T-helper 1 cell (primary cell): ENCODE data around the gene RUNX2.

Experiments
- DNase-seq, 5 donors: peaks; one replicate each; pipeline ENCODE4 v3.0.0-alpha.2; 2012 to 2020

RUNX2 gene

DNA sequence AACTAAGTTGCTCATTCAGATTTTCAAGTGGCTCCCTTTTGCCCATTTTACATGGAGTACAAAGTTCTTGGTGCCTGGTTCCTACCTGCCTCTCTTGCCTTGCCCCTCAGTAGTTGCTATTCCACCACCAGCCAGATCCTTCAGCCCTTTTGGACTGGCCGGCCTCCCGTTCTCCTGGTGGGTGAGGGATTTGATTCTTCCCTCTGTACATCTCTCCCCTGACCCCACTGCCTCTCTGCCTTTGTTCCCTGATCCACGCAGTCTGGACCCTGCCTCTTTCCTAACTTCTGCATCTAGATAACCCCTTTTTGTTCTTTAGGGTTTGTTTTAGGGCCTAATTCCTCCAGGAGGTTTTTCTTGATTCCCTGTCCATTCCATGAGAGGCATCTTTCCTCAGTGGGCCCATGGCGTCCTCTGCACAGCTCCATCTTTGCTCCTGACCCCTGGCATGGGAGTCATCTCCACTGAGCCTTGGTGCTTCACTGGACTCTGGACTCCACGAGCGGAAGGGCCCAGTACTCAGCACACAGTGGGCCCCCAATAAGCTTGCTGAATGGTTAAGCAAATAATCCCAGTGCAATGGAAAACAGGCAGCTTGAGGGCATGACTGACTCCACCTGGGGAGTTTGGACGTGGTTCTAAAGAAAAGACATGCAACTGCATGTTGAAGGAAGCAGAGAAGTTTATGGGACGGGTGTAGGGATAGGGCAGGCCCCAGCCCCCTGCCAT is 358.9 kb downstream of the RUNX2 start:
- DNase-seq, result no peak

DNA sequence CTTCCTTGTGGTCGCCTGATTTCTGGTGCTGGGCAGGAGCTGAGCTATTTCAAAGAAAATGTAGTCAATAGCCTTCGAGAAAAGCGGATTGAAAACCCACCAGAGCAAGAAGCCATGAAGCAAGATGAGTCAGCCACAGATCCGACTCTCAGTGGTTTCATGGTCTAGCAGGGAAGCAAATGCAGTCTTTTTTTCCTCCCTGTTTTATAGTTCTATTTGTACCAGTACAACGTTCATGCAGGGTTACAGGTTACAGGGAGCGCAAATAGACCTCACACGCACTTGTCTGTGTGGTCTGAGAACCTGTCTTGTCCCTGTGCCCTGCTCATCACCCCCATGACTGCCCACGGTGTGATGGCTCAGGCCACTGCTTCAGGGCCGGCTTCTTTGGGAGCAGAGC is 359.4 kb downstream of the RUNX2 start:
- DNase-seq, result no peak

DNA sequence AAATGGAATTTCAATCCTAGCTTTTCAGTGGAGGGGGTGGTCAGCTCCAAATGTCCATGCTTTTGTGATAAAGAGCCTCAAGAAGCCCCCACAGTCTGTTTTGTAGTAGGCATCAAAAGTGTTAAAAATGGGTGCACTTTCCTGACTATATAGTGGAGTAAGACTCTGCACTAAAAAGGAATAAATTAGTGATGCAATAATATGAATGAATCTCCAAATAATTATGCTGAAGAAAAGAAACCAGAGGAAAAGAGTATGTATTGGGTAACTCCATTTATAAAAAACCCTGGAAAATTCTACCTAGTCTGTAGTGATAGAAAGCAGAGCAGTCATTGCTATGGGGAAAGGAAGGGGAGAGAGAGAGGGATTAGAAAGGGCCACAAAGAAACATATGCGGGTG is 360.1 kb downstream of the RUNX2 start:
- DNase-seq, result no peak

DNA sequence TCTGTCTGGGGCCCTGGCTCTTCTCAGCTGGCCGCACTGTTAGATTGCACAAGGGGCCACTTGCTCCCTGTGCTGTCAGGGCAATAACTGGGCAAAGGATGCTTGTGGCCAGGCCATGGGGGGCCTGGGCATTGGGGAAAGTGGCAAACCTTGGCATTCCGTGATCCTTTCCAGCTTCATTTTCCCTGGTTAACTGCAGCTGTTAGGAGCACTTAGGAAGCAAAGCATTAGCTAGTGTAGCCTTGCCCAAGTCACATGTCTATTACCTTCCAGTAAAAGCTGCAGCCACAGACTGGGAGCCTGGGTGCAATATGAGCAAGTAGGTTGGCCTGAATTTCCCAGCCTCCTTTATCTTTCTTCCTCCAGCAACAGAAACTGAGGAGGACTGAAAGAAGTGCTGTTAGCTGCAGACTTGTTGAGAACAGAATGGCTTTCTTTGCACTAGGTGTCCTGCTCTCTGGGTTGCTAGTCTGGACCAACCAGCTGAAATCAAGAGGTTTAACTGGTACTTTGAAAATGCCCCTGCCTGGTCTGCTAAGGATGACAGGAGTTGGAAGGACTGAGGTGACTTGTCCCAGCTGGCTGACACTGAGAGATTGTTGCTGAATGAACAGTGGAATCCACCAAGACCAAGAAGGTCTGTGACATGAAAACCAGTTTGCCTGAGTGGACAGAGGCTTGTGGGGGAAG is 361.9 kb downstream of the RUNX2 start:
- DNase-seq, result no peak

DNA sequence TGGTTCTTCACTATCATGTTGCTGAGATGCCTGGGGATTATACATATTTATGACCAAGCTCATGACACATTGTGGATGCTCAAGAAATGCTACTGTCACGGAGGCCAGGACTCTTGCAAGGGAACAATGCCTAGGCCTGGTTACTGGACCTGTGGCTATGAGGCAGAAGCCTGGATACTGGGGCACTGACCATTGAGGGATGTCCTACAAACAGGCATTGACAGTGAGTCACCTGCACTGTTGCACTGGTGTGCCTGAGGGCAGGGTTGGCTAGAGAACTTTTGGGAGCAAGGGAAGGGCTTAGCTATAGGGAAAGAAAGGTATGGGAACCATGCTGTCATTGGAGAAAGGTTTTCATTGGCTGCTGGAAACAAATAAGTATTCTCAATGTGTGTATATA is 362.7 kb downstream of the RUNX2 start:
- no peak for DNase-seq

DNA sequence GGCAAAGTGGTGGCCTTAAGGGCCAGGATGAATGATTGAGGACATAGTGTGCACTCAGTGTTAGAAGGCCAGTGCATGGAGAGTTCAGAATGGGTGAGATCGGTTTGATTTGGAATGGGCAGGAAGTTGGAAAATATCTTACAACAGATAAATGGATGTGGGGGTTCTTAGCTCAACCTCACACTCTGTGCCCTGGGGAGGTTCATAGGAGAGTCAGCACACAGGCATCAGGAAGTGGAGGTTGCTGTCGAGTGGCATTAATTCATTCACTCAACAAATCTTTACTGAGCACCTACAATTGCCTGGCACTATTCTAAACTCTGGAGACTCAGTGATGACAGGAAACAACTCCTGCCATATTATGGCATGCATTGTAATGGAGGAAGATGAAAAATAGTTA is 363.3 kb downstream of the RUNX2 start:
- DNase-seq, result no peak

DNA sequence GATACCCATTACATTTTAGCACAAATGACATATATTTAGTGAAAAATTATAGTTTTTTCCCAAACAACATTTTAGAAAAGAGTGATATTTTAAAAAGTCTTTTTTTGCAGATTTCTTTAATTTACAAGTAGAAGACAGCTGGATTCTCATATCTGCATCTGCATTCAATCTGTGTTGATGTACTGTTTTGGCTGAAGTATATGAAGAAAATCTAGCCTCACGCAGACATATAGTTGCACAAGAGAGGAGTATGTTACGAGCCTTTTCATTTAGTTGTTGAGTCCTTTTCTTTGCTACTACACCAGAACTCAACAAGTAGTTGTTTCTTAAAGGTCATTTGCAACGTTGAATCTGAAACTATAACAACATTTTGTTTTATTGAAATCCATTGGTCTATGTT is 363.9 kb downstream of the RUNX2 start:
- no peak for DNase-seq

DNA sequence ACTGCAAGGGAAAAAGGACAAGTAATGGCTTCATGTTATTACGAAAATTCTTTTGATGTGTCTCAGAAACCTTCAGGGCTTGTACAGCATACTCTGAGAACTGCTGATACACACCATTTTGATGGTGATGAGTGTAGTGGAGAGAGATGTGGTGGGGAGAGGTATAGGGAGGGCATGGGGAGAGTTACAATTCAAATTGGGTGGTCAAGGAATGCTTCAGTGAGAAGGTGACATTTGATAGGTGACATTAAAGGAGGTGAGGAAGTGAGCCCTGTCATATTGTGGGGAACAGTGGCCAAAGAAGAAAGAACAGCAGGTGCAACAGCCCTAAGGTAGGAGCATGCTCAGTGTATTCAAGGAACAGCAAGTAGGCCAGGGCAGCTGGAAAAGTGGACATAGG is 368.6 kb downstream of the RUNX2 start:
- no peak for DNase-seq

DNA sequence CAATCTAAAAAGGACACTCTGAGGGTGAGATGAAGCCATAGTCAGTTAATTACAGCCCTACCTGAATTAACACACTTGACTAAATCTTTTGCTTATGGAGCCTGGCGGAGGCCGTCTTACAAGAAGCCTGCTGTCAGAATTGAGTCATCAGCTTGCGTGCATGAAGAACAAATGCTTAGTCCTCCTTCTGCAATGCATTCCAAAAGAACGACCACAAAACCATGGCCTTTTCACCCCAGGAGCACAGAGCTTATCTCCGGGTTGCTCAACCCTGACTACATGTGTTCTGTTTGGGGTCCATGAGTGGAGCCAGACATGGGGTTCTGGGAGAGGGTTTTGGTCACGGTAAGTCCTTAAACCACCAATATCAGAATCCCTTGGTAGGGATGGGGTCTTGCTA is 369.5 kb downstream of the RUNX2 start:
- no peak for DNase-seq

DNA sequence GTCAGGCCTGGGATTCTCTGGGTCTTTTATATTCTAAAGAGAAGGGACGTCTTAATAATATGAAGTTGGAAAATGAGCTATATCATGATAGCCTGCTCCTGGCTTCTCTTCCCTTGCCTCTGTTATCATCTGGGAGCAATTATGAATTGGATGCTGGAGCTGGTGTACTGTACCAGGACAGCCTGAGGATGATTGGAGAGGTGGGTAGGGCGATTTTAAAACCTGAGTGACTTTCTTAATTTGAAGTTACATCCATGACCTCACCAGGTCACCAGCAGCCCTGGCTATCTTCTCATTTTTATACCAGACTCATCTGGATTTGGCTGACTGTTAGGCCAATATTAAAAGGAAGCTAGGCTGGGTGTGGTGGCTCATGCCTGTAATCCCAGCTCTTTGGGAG is 369.9 kb downstream of the RUNX2 start:
- DNase-seq, result no peak

DNA sequence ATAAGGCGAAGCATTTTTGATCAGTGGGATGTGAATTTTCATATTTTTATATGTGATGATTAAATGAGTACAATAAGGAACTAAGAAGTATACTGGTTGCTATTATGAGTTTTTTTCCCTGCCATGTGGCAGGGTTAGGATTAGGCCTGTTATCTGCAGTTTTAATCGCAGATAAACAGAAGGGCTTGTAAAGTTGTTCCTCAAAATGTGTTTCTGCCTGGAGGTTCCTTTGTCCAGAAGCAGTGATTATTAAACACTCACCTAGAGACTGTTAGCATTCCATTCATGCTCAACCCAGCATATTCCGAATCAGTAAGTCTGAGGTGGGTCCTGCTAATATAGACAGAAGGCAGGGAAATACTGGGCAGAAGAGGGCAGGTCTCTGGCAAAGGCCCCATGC is 371.5 kb downstream of the RUNX2 start:
- no peak for DNase-seq

DNA sequence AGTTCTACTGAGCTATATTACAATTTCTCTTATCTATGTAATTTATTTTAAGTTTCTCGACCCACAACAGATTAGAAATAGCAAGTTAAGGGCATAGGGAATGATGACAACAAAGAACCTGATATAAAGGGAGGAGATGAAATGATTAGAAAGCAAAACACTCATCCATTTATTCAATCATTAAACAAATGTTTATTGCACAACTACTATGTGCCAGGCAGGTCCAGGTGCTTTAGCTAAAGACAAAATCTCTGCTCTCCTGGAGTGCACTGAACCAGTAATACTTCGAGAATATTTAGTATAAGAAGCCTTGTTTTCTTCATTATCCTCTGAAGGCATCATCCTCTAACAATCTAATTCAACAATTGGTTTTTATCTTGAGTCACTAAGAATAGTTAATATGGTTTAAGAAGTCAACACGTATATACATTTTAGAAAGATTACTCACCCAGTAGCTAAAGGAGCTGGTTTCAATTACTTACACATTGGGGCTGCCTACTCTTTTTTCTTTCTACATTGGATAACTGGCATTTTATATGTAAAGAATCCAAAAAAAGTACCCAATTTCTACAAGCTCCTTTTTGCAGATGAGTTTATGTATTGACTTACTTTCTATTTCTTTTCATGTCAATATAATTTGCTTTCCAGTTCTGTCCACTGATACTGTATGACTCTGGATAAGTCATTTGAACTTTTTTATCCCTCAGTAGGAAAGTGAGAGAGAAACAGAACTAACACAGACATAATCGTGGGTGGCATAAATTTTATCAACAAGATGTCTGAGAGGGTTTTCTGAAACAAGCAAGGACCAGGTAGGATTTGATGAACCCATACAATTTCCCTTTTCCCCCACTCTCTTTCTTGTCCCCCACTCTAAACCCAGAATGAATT is 375.0 kb downstream of the RUNX2 start:
- no peak for DNase-seq

DNA sequence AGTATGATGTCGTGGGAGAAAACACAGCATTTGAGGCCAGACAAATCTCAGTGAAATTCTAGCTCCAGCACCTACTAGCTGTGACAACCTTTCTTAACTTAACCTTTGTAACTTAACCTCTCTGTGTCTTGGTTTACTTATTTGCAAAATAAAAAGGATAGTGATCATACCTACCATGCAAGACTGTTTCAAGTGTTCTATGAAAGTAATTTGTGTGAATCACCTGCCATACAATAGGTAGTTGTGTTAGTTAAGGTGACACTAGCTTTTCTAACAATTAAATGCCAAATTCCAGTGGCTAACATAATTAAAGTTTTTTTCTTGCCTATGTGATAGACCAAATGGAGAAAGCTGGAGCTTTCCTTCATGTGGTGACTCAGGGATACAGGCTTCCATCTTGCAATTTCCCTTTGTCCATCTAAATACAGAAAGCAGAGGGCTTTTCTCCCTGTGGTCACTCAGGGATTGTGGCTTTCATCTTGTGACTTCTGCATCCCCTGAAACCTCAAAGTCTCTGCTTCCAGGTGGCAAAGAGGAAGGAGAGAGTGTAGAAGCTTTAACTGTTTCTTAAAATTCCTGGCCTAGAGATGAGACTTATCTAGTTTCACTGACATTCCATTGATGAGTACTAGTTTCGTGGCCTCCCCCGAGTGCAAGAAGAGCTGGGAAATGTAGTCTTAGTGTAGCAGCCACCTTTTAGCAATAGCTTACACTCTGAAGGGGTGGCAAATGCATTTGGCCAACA is 376.1 kb downstream of the RUNX2 start:
- no peak for DNase-seq

DNA sequence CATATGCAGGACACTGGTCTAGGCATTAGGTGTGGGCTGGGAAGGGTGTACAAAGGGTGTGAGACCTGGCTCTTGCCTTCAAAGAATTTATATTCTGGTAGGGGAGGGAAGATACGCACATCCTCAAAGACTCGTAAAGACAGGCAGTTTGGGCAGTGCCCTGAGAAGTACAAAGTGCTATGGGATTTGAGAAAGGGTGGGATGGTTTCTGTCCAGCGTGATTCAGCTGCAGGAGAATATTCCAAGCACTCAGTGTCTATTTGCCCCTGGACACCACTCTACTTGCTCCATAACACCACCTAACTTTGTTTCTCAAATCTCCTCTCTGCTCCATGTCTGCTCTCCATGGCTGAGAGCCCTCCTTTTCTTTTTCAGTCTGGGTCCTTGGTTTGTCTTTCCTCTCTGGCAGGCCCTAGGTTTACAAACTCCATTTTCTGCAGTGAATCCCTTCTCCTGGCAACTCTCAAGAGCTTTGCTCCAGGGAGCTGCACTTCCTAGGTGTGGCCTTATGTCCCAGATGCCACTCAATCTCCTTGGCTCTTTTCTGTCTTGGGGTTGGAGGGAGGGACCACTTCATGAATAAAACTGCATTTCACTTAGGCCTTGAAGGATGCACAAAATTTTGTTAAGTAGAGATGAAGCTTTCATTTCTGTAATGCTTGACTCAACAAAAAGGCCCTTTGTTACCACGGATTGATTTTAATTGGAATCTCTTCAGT is 377.2 kb downstream of the RUNX2 start:
- DNase-seq, result no peak

DNA sequence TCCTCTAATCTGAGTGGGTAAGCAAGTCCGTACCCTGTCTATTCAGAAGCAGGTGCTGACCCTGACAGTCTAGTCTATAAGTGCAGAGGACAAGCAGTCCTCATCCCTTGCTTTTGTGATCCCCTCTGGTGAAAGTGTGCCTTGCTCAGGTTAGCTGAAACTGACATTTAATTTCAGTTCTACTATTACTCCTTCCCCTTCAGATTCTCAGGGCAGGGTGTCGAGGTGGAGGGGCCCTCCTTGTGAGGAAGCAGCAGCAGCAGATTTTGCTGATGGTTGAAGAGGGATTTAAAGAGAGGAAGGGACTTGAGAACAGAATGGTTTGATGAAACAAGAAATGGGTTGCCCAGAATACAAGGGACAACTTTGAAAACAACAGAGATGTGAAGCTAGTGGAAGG is 378.2 kb downstream of the RUNX2 start:
- peak in 1 of 5 donors; percentile 20 for DNase-seq

DNA sequence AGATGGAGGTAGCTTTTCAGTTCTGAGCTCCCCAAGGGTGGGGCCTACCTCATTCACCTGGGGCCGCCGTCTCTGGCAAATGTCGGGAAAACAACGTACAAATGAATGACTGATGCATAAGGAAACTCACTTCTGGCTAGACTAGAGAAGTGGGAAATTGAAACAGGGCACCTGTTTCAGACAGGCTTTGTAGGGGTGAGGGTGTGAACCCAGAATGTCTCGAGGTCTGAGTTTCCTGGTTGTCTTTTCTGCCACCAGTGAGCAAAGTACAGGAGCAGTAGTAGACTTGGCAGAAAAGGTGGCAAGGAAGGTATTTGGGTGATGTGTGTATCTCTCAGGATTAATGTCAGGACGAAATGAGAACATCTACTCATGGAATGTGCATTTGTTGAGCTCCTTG is 379.0 kb downstream of the RUNX2 start:
- DNase-seq, result no peak

DNA sequence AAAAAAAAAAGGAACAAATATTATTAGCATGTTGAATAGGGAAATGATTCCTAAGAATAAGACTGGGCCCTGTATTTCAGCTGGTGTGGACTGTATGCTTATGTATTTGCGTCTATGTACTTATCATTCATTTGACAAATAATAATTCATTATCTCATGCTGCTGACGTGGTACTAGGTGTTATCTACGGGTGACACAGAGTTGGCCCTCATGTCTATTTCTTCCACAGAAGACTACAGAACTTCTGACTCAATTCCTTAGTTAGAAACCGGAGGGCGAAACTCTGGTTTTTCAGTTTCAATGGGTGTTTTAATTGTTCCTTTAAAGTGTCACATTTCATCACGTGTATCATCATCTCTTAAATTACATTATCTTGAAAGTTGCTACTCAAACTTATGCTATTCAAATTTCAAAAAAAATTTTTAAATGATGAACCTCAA is 381.7 kb downstream of the RUNX2 start:
- DNase-seq, result peak in 1 of 5 donors; percentile 82

DNA sequence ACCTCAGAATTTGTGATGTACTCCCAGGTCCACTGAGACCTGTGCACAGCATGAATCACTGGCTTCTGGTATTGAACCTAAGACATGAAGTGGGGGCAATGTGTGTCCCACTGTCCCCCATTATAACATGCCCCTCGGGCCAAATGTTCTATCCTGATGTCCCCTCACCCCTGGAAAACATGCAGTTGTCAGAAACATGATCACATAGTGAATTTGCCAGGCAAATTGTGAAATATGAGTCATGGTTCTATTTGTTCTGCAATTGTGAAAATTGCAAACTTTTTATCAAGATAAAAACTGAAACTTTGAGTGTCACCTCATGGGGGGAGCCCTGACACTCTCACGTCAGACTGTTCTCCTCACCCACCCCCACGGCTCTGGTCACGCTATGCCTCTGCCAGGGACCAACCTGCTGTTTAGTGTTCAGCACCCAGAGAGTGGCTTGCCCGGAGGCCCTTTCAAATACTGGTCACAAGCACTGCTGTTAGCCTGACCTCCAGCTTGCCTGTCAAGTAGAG is 382.2 kb downstream of the RUNX2 start:
- peak in 1 of 5 donors; percentile 84 for DNase-seq

DNA sequence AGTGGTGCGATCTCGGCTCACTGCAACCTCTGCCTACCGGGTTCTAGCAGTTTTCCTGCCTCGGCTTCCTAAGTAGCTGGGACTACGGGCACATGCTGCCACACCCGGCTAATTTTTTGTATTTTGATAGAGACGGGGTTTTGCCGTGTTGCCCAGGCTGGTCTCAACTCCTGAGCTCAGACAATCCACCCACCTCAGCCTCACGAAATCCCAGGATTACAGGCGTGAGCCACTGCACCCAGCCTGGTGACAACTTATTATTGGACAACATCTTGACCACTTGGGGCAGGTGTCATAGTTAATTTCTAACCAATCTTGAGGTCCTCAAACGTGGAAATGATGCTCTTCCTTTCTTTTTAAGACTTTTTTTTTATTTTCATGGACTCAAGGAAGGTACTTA is 383.9 kb downstream of the RUNX2 start:
- no peak for DNase-seq

DNA sequence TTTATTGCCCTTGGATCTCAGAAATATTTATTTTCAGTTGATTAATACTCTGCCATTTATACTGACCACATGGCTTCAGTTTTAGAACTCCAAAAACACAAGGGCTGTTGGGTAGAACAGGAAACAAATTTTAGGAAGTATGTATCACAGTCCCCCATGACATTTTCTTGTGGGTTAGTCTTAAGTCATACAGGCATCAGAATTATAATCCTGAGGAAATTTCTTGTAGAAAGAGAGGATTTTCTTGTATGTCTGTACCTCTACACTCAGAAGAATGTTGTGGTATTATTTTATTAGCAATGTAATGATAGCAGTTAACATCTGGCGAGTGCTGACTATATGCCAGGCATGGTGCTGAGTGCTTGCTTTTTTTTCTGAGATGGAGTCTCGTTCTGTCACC is 384.7 kb downstream of the RUNX2 start:
- DNase-seq, result no peak
